Liver (tissue), 9 donors: ENCODE measurements around the gene FAM228B. TPM values are rescaled to one million over a fixed set of nuclear protein-coding genes. Genes with fewer than 3 reads are reported as not detected.

Source experiments
- DNase-seq: peaks from one replicate; pipeline ENCODE4 v3.0.0-alpha.2; 2017; ENCODE audit warnings: low spot score
- H3K27ac ChIP-seq, 2 donors: one replicate each; pipeline ENCODE4 v1.7.0; 2013; ENCODE audit warnings: inconsistent platforms in 2 of 2, low read length in 2 of 2, control low read depth in 1 of 2, low read depth in 1 of 2, mild to moderate bottlenecking in 1 of 2
- H3K27me3 ChIP-seq, 4 donors: one replicate each; pipeline versions ENCODE4 v1.6.1 to v1.7.0; 2013; ENCODE audit warnings: low read length in 3 of 4, inconsistent platforms in 1 of 4, mild to moderate bottlenecking in 1 of 4, moderate library complexity in 1 of 4; ENCODE audit not compliant: control insufficient read depth in 4 of 4, insufficient read depth in 4 of 4
- H3K36me3 ChIP-seq, 4 donors: one replicate each; pipeline versions ENCODE4 v1.6.1 to v1.7.0; 2013; ENCODE audit warnings: low read length in 3 of 4, mild to moderate bottlenecking in 3 of 4, low read depth in 1 of 4, moderate library complexity in 1 of 4; ENCODE audit not compliant: control insufficient read depth in 4 of 4, insufficient read depth in 3 of 4
- H3K4me1 ChIP-seq, 4 donors: one replicate each; pipeline versions ENCODE4 v1.6.1 to v1.7.0; 2013; ENCODE audit warnings: low read length in 3 of 4, mild to moderate bottlenecking in 3 of 4, moderate library complexity in 1 of 4; ENCODE audit not compliant: control insufficient read depth in 4 of 4, insufficient read depth in 4 of 4
- H3K4me3 ChIP-seq, 3 donors: one replicate each; pipeline versions ENCODE4 v1.6.1 to v1.7.0; 2013; ENCODE audit warnings: low read length in 3 of 3, control low read depth in 1 of 3, low read depth in 1 of 3, mild to moderate bottlenecking in 1 of 3
- H3K9ac ChIP-seq, 2 donors: one replicate each; pipeline ENCODE4 v1.7.0; 2013; ENCODE audit warnings: low read length in 2 of 2, mild to moderate bottlenecking in 2 of 2, moderate library complexity in 2 of 2, control low read depth in 1 of 2, low read depth in 1 of 2
- H3K9me3 ChIP-seq, 4 donors: one replicate each; pipeline versions ENCODE4 v1.6.1 to v1.7.0; 2013; ENCODE audit warnings: low read length in 3 of 4; ENCODE audit not compliant: control insufficient read depth in 4 of 4
- FOXA1 ChIP-seq: IDR thresholded peaks from 2 replicates; pipeline ENCODE4 v1.6.1; 2016; ENCODE audit warnings: antibody characterized with exemption
- FOXA2 ChIP-seq: IDR thresholded peaks from 2 replicates; pipeline ENCODE4 v1.6.1; 2016; ENCODE audit warnings: antibody characterized with exemption
- GABPA ChIP-seq, 2 donors: IDR thresholded peaks in 1 of 2; conservative IDR thresholded peaks in 1 of 2; 2 replicates each; pipeline ENCODE4 v1.6.1; 2016; ENCODE audit warnings: antibody characterized with exemption in 2 of 2, mild to moderate bottlenecking in 1 of 2, moderate library complexity in 1 of 2
- HNF4A ChIP-seq, 2 donors: conservative IDR thresholded peaks; 2 replicates each; pipeline ENCODE4 v1.6.1; 2016; ENCODE audit warnings: antibody characterized with exemption in 2 of 2, mild to moderate bottlenecking in 2 of 2
- HNF4G ChIP-seq: IDR thresholded peaks from 2 replicates; pipeline ENCODE4 v1.6.1; 2016; ENCODE audit warnings: antibody characterized with exemption
- JUND ChIP-seq, 2 donors: IDR thresholded peaks; 2 replicates each; pipeline ENCODE4 v1.6.1; 2016; ENCODE audit warnings: antibody characterized with exemption in 2 of 2
- MAX ChIP-seq: IDR thresholded peaks from 2 replicates; pipeline ENCODE4 v1.6.1; 2016; ENCODE audit warnings: antibody characterized with exemption
- NR2F2 ChIP-seq: IDR thresholded peaks from 2 replicates; pipeline ENCODE4 v1.6.1; 2016; ENCODE audit warnings: antibody characterized with exemption
- RAD21 ChIP-seq, 2 donors: IDR thresholded peaks; 2 replicates each; pipeline ENCODE4 v1.6.1; 2016; ENCODE audit warnings: antibody characterized with exemption in 2 of 2, mild to moderate bottlenecking in 2 of 2
- REST ChIP-seq: IDR thresholded peaks from 2 replicates; pipeline ENCODE4 v1.6.1; 2016; ENCODE audit warnings: antibody characterized with exemption, mild to moderate bottlenecking
- SP1 ChIP-seq: IDR thresholded peaks from 2 replicates; pipeline ENCODE4 v1.6.1; 2018; ENCODE audit warnings: antibody characterized with exemption, mild to moderate bottlenecking
- TAF1 ChIP-seq: conservative IDR thresholded peaks from 2 replicates; pipeline ENCODE4 v1.6.1; 2016; ENCODE audit warnings: antibody characterized with exemption, mild to moderate bottlenecking
- ZBTB33 ChIP-seq: IDR thresholded peaks from 2 replicates; pipeline ENCODE4 v1.6.1; 2016; ENCODE audit warnings: antibody characterized with exemption
- WGBS: extraction: QIAGEN DNeasy Blood & Tissue Kit; methylation state at CpG from one replicate; pipeline ENCODE4 v1.1.7; 2013; 5-methylcytosine and 5-hydroxymethylcytosine counted together
- polyA plus RNA-seq, 2 donors: library from polyadenylated mRNA; stranded (reverse) in 1 of 2; unstranded in 1 of 2; fragments of 200-250 nt in 1 of 2; fragments of >200 nt in 1 of 2; fragmentation: Nextera tagmentation in 1 of 2; extraction: Ambion mirVana in 1 of 2; gene quantifications; one replicate each; pipeline versions ENCODE4 v1.2.1 to v1.2.3, GENCODE V29; 2013 to 2015
- total RNA-seq, 2 donors: library from RNA; depleted of rRNA; stranded (reverse); fragments of >200 nt; gene quantifications; one replicate each; pipeline ENCODE4 v1.2.3, GENCODE V29; 2014
- donor health status: healthy.
- donor health status: healthy.
- donor health status: healthy.
- donor health status: healthy.
- donor health status: healthy.

The FAM228B gene
- total and polyA plus RNA-seq, 4 donors: 0.68 to 4.2 (median 3.8) TPM

- no peak for DNase-seq
- Histone ChIP-seq H3K9ac (no peak overlapping the region), H3K4me3 (no peak overlapping the region), H3K9me3 (no peaks in the 10 kb centered on the region), H3K4me1 (no peaks in the 10 kb centered on the region), H3K27me3 (no peaks in the 10 kb centered on the region), H3K27ac (no peak overlapping the region), H3K36me3 (no peaks in the 10 kb centered on the region)
- TF ChIP-seq REST (no peak), ZBTB33 (no peak), JUND (IDR thresholded peaks at IDR 0.05) (no peak), MAX (no peak), SP1 (no peak), FOXA1 (no peak), HNF4A (conservative IDR thresholded peaks at IDR 0.05) (no peak), GABPA (IDR thresholded peaks at IDR 0.05 in 1 of 2, conservative IDR thresholded peaks at IDR 0.05 in 1 of 2) (no peak), TAF1 (no peak)
- WGBS: 81% methylated on average over 5 of the region's 5 CpGs
Measured at GRCh38 chr2:24158131-24158530, 34.9 kb downstream of the FAM228B start.

- H3K36me3 ChIP-seq: no peaks in the 10 kb centered on the region
- no peaks in the 10 kb centered on the region for H3K9me3 ChIP-seq
- H3K27me3 ChIP-seq: no peaks in the 10 kb centered on the region
- H3K4me3 ChIP-seq: no peak overlapping the region
- DNase-seq: no peak
- no peak for TF ChIP-seq HNF4G
- no peak for TF ChIP-seq NR2F2
- no peak for TF ChIP-seq FOXA2
- TF ChIP-seq REST: no peak
- TF ChIP-seq RAD21 (IDR thresholded peaks at IDR 0.05): no peak
- H3K9ac ChIP-seq: no peak overlapping the region
- no peaks in the 10 kb centered on the region for H3K4me1 ChIP-seq
- no peak overlapping the region for H3K27ac ChIP-seq
- WGBS: 82% methylated on average over 4 of the region's 4 CpGs
Measured at GRCh38 chr2:24159708-24160107, 36.4 kb downstream of the FAM228B start.
